ENCODE data around the gene BLTP3B.
"Not testable (repeated sequence)": the region's sequence is repeated elsewhere in the genome, so short reads cannot be mapped to it uniquely, and the experiment has no call there.

BLTP3B gene, protein sequence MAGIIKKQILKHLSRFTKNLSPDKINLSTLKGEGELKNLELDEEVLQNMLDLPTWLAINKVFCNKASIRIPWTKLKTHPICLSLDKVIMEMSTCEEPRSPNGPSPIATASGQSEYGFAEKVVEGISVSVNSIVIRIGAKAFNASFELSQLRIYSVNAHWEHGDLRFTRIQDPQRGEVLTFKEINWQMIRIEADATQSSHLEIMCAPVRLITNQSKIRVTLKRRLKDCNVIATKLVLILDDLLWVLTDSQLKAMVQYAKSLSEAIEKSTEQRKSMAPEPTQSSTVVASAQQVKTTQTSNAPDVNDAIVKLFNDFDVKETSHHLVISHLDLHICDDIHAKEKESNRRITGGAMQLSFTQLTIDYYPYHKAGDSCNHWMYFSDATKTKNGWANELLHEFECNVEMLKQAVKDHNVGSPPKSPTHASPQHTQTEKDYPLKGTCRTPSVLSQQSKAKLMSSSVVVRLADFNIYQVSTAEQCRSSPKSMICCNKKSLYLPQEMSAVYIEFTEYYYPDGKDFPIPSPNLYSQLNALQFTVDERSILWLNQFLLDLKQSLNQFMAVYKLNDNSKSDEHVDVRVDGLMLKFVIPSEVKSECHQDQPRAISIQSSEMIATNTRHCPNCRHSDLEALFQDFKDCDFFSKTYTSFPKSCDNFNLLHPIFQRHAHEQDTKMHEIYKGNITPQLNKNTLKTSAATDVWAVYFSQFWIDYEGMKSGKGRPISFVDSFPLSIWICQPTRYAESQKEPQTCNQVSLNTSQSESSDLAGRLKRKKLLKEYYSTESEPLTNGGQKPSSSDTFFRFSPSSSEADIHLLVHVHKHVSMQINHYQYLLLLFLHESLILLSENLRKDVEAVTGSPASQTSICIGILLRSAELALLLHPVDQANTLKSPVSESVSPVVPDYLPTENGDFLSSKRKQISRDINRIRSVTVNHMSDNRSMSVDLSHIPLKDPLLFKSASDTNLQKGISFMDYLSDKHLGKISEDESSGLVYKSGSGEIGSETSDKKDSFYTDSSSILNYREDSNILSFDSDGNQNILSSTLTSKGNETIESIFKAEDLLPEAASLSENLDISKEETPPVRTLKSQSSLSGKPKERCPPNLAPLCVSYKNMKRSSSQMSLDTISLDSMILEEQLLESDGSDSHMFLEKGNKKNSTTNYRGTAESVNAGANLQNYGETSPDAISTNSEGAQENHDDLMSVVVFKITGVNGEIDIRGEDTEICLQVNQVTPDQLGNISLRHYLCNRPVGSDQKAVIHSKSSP (N-terminal part only)

DNA sequence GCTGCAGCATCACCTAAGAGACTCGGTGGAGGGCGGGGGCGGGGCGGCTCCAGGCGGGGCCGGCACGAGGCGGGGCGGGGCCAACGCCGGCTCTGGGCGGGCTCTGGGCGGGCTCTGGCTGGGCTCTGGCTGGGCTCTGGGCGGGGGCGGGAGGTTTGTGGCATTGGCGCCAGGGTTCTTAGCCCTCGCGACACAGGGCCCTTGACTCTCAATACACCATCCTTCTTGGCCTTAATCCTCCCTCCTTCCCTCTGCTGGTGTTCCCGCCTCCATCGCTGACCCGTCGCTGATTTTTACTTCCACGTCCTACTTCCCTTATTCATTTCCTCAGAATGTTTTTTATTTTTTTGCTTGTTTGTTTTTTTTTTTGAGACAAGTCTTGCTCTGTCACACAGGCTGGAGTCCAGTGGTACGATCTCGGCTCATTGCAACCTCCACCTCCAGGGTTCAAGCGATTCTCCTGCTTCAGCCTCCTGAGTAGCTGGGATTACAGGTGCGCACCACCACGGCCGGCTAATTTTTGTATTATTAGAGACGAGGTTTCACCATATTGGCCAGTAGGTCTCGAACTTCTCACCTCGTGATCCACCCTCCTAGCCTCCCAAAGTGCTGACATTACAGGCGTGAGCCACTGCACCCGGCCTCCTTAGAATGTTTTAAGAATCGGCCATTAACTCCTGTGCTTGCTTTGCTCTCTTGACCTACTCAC, at the start of gene BLTP3B:
Gene BLTP3B (minus strand): TSS at position 24 of the 709 bp plus-strand sequence. CDS start 239 bp downstream, outside the sequence.
- DNase-seq: peak; percentile 30

DNA sequence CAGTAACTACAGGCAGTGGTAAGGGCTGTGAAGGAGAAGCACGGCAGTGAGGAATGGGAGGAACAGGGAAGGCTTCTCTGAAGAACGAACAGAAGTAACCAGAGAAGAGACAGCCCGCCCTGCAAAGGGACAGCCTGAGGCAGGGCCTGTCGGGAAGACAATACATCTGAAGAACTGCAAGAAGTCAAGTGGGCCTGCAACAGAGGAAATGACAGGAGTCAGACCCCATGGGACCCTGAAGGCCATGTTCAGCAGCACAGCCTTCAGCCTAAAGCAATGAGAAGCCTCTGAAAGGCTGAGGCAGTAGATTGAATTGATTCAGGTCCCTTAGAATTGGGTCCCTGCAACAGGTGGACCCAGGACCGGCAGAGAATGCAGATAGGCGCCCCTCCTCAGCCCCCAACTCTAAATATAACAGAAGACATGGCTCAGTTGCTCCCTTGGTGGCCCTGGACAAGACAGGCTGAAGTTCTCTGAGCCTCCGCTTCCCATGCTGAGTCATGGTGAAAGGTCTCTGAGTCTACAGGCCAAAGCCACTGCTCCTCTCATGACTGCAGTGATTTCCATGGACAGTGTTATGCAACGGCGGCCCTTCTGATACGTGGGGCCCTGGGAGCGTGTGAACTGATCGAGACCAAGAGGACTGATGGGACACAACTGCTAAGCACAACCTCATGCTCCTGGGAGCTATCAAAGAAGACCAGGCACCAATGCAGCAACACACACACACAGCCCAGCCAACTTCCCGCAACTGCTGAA, 47.1 kb upstream of the BLTP3B start:
- DNase-seq: no peak

DNA sequence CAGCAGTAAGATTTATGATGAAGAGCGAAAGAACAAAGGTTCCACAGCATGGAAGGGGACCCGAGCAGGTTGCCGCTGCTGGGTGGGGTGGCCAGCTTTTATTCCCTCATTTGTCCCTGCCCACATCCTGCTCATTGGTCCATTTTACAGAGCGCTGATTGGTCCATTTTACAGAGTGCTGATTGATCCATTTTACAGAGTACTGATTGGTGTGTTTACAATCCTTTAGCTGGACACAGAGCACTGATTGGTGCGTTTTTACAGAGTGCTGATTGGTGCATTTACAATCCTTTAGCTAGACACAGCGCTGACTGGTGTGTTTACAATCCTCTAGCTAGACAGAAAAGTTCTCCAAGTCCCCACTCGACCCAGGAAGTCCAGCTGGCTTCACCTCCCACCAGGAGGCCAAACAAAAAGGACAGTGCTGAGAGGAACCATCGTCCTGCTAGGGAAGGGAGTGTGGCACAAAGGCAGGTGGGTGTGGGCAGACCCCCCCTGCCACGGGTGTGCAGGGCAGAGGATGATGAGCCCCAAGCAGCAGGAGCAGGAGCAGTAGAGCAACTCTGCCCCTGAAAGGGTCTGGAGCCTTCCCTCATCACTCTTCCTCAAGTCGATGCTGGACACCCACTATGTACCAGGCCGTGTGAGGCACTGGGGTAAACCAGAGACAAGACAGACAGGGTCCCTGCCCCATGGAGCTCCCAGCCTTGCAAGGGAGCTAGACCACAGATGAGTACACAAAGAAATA, 46.4 kb upstream of the BLTP3B start:
- not testable (repeated sequence) for DNase-seq

DNA sequence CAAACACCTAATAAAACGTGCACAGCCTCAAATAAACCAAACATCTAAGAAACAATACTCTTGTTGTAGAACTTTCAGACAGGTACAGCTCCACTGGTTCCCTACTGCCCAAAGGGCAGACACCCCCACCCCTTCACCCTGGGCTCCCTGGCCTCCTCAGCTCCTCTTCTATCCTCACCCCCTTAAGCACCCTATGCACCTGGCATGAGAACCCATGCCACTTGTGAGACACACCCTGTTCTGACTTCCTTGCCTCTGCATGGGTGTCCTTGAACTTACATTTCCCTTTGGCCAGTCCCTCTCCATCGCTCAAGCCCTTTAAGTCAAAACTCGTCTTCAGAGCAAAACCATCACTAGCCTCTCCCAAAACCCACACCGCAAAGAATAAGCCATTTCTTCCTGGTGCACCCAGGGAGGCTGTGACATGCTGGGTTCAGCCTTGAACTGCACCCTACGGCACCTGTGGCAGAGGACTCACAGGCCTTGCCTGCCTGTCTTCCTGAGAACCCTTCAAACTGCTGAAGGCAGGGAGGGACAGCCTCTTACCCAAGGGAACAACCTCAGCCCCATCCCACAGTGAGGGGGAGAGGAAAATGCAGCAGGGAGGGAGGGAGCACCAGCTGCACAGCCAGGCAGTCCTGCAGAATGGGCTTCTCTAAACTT, 45.3 kb upstream of the BLTP3B start:
- no peak for DNase-seq

DNA sequence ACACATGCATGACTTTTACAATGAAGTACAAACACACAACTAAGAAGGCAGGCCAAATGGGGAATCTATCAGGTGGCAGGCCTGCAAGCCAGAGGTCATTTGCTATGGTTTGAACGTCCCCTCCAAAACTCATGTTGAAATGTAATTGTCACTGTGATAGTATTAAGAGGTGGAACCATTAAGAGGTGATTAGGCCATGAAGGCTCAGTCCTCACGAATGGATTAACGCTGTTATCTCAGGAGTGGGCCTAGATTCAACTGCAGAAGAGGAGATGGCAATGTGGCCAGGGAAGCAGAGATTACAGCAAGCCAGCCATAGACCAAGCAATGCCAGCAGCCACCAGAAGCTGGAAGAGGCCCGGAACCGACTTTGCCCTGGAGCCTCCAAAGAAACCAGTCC, 44.4 kb upstream of the BLTP3B start:
- no peak for DNase-seq

DNA sequence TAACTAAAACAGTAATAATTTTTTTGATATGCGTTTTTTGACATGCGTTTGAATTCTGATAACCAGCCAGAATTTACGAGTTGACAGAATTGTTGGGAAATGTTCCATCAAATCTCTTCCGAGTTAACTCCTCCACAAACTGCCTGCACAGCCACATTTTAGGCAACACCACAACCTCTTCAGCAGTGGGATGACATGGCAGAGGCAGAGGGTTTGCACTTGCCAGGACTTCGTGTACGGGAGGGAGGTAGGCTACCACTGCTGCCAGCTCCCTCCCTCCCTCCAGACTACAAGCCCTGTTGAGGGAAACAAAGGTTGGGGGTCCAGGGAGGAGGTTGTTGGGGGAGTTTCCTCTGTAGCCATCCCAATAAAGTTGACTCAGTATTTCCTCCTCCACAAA, 43.4 kb upstream of the BLTP3B start:
- no peak for DNase-seq

DNA sequence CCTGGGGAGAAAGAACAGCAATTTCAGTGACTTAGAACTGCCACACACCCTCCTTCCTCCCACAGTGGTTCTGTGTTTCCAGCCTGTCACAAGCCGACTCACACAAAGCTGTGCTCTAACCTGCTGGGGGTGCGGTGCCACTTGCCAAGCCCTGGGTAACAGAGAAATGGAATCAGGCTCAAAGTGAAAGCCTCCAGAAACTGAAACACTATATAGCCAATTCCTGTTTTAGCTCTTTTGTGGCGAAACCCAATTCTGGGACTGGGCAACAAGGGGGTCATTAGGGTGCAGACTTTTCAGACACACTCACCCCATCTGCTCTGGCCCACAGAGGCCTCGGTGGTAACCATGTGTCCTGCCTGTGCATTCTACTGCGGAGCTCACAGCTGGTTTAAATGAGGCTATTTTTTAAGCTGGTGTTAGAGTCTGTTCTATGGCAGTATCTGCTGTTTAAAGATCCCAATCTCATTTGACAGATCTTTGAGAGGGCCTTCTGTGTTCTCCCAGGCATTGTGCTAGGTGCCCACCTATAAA, 42.8 kb upstream of the BLTP3B start:
- no peak for DNase-seq

DNA sequence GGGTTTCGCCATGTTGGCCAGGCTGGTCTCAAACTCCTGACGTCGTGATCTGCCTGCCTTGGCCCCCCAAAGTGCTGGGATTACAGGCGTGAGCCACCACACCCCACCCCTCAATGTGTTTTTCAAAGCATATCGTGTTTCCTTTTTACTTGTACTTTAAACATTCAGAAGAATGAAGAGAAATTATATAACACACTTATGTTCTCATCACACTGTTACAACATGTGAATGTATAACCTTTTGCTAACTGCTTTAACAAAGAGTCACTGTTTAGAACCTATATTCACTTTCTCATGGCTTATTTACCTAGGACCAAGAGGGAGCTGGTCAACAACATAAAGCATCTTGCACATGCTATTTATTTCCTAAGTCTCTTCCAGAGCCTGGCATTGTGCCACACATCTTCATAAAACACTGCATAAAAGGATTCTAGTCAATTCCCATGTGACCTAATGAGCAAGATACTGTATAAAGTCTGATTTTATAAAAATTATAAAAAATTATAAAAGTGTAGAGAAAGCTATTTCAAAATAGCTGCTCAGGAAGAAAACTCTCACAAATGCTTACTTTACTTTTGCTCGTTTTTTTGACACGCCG, 42.0 kb upstream of the BLTP3B start:
- no peak for DNase-seq

DNA sequence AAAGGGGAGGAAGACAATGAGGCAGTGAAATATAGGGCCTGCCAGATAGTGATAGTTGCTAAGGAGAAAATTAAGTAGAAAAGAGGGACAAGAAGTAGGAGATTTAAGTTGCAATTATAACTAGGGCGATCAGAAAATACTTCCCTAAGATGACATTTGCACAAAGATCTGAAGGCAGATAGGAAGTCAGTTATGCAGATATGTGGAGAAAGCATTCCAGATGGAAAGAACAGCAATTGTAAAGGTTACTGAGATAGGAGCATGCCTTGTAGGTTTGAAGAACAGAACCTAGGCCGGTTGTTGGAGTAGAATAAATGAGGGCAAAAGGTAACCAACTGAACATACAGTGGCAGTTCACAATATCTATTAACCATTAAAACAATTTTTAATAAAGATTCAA, 36.6 kb upstream of the BLTP3B start:
- no peak for DNase-seq

DNA sequence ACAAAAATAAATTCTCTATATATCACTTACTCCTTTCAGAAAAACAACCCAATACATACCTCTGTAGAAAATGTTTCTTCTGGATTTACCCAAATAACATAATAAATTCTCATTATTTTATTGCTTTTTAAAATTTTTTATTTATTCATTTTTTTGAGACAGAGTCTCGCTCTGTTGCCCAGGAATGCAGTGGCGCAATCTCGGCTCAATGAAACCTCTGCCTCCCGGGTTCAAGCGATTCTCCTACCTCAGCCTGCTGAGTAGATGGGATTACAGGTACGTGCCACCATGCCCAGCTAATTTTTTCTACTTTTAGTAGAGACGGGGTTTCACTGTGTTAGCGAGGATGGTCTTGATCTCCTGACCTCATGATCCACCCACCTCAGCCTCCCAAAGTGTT, 33.8 kb upstream of the BLTP3B start:
- not testable (repeated sequence) for DNase-seq

DNA sequence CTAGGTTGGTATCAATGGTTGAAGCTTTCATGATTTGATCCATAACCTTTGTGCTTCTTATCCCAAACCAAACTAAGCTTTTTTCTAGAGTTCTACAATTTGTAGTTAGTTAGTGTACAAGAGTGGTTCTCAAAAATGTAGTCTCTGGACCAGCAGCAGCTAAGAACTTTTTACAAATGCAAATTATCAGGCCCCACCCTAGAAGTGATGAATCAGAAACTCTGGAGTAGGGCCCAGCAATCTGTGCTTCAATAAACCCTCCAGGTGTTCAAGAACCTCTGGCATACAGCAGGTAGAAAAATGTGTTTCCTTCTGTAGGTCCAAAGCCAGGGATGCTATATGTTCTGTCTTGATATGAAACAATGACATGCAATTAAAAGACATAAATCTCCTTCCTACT, 31.8 kb upstream of the BLTP3B start:
- DNase-seq: no peak

DNA sequence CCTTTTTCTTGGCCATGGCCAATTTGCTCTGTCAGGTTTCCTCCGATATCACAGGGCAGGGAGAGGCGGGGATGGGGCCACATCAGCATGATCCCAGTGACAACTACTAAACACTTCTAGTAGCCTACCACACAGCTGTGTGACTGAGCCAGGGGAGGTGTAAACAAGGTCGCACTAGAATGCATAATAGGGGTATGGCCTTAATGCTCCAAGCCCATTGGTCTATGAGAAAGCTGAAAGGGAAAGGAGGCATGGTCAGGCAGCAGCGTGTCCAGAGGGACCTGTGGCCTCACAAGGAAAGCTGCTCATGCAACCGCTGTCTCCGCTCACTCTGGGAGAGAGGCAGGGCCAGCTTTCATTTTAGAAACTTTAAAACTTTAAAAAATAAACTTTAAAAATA, 30.4 kb upstream of the BLTP3B start:
- no peak for DNase-seq

DNA sequence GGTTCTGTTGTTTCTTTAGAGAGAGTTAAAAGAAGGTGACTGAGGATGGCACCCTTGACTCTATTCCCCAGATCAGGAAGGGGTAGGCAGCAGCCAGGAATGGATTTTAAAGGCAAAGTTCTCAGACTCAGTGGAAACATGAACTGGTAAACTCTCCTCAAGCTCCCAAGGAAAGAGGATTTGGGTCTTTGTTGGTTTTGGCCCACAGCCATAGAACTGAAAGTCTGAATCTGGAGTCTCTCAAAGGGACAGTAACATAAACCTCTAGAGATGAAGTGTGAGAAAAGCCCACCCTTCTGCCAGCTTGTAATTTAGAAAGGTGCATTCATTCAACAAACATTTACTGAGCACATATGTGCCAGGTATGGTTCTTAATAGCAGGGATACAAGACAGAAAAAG, 28.6 kb upstream of the BLTP3B start:
- no peak for DNase-seq

DNA sequence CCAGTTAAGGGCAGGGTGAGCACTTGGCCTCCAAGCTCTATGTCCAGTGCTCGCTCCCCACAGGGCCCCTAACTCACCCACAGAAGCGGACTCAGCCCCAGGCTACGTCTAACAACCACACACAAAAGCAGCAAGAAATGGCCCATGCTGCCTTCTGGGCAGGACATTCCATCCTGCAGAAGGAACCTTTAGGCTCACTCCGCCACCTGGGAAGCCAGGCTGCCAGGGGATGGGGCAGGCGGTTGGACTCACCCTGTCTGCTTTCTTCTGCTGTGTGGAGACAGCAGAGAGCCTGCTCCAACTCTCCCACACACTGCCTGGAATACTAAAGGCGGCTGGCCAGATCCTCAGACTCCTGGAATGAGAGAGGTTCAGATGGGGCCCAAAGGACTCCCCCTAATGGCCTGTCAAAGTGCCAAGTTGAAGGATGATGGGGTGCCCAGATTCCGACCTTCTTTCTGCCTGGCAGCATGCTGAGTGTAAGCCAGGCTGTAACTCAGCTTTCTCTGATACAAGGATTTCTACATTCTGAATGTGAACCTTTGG, 27.7 kb upstream of the BLTP3B start:
- no peak for DNase-seq

DNA sequence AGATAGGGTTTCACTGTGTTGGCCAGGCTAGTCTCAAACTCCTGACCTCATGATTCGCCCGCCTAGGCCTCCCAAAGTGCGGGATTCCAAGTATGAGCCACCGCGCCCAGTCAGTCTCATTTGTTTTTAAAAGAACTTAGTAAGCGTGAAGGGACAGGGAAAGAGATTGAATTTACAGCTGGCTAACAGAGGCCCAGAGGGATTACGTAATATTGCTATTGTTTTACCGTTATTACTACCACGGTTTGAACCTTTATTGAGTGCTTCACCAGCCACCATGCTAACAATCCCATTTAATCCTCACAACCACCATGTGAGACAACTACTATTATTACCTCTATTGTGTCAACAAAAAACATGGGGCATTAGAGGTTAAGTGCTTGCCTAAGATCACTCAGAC, 26.7 kb upstream of the BLTP3B start:
- no peak for DNase-seq

DNA sequence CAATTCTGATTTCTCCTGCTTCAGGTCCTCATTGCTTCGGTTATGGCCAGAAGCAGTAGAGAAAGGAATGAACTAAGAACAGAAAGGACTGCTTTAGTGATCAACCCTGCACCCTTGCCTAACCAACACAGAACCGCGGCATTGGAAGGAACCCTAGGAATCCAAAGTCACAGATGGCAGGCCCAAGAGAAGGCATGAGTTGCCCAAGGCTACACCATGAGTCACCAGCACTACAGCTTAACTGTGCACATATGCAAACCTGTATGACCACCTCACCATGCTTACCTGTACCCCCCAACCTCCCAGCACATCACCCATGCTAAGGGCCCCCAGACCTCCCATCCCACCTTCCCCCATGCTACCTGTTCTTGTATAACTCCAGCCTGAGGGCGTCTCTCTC, 25.9 kb upstream of the BLTP3B start:
- no peak for DNase-seq

DNA sequence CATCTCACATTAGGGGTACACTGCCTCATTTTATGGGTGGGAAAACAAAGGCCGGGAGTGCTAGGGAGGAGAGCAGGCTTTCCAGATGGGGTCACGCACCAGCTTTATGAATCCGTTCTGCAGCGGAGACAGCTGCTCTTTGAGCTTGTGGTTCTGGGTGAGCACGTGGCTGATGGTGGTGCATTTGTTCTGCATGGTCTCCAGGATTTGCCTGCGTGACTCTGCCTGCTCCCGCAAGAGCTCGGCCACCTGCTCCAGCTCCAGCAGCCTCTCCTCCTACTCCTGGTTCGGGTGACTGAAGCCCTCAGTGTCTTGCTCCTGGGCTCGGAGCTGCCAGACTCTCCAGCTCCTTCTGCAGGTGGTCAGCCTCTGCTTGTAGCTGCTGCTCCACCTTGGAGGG, 23.6 kb upstream of the BLTP3B start:
- no peak for DNase-seq

DNA sequence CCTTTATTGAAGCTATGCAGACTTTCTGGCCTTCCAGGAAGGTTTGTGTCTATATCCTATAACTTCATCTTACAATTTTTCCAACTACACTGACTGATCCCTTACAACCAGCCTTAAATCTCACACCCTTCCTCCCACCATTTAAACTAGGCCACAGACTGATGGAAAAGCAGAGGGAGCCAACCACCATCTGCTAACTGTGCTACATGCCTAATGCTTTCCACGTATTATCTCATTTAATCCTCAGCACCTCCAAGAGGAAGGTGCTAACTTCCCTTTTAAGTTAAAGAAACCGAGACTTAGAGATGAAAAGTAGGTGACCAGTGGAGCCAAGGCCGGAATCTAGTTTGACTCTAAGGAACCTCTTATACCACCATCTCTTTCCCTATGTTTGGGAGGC, 22.7 kb upstream of the BLTP3B start:
- no peak for DNase-seq

DNA sequence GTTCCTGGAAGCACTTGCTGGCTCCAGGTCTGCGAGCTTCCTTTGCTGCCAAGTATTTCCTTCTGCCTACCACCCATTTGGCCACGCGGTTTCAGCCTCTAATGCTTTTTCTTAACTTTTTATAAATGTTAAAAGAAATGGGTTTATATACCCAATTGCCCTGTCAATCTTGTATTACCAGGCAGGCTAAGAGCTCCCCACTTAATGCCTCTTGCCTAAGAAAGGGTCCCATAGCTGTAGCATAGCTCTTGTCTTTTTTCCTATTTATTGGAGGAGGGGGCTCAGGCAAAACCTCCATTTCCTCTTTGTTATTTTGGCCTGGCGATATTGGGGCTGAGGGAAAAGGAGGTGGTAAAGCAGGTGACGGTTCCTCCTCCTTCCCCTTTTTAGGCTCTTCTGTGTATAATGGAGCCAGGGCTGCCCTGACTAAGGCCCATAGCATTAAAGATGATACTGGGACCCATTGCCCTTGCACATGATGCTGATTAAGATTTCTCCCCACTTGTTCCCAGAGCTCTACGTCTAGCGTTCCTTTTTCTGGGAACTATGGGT, 21.6 kb upstream of the BLTP3B start:
- DNase-seq: no peak
